Effector CD8-positive, alpha-beta T cell (primary cell): ENCODE data around the gene LCE7A.

Experiments used
- DNase-seq: peaks from one replicate; lab custom pipeline; 2025; lab: John Stamatoyannopoulos, UW

Gene LCE7A

GRCh38 chr1:152880316-152880715 lies 20.5 kb downstream of the LCE7A start:
- DNase-seq, result no peak

- no peak for DNase-seq
Observed at GRCh38 chr1:152880907-152881306, 21.1 kb downstream of the LCE7A start.

GRCh38 chr1:152884085-152884484 lies 24.3 kb downstream of the LCE7A start:
- no peak for DNase-seq

GRCh38 chr1:152884506-152884905 lies 24.7 kb downstream of the LCE7A start:
- no peak for DNase-seq

GRCh38 chr1:152884966-152885624 lies 25.3 kb downstream of the LCE7A start:
- no peak for DNase-seq

- no peak for DNase-seq
Observed at GRCh38 chr1:152886085-152886484, 26.3 kb downstream of the LCE7A start.

- DNase-seq, result no peak
Observed at GRCh38 chr1:152886758-152887409, 27.1 kb downstream of the LCE7A start.

- no peak for DNase-seq
Observed at GRCh38 chr1:152888126-152888525, 28.3 kb downstream of the LCE7A start.

- DNase-seq, result no peak
Observed at GRCh38 chr1:152899027-152899426, 39.2 kb downstream of the LCE7A start.

GRCh38 chr1:152899883-152900282 lies 40.1 kb downstream of the LCE7A start:
- DNase-seq, result no peak

- no peak for DNase-seq
Observed at GRCh38 chr1:152901631-152902030, 41.8 kb downstream of the LCE7A start.

- no peak for DNase-seq
Observed at GRCh38 chr1:152902636-152903035, 42.8 kb downstream of the LCE7A start.

- no peak for DNase-seq
Observed at GRCh38 chr1:152904688-152905440, 45.1 kb downstream of the LCE7A start.

GRCh38 chr1:152906023-152906565 lies 46.3 kb downstream of the LCE7A start:
- DNase-seq, result no peak

- no peak for DNase-seq
Observed at GRCh38 chr1:152907686-152908601, 48.1 kb downstream of the LCE7A start, which contains the start of gene IVL. TSS of gene IVL (plus strand) at chr1:152908546. CDS start at chr1:152909798, 1,252 bp downstream.

GRCh38 chr1:152909206-152909605 lies 49.4 kb downstream of the LCE7A start:
- no peak for DNase-seq
